Measurements from ENCODE around the gene SYPL1.

The SYPL1 gene

DNA sequence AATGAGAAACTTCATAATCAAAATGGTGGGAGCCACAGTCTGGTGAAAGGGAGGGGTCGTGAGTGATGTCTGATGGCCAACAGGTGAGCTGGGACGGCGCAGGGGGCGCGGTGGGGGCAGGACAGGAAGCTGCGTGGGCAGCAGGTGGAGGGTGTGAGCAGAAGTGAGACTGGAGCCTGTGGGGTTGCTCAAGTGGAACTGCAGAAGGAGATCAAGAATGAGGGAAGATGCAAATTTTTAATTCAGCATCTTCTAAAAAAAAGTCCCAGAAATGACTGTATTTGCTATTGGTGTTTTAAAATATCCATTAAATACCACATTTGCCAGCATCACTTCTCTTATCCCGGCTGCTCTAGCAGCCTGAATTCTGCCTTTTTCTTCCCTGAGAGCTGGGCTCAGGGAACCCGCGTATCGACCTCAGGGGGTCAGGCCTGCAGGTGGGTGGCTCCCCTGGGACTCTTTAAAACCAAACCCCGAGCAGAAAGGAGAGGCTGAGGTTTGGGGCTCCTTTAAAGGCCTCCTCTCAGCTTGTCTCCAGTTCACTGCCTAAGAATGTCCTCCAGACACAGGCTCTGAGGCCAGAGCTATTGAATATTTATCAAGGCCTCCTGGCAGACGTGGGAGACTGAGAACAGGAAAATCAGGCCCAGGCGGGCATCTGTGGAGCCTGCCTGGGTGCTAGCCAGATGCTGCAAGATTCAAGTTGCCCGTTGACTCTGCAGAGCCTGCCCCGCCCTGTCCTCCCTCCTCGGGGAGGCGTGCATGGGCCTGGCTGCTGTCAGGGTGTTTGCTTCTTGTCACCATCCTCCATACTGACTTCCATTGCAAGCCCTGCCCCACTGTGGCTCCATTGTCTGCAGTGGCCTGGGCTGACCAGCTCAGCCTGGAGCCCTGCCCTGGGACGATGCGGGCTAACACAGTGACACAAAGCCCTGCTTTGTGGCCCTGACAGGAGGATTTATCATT is 53.9 kb downstream of the SYPL1 start:
- H3K4me3 ChIP-seq (ENCODE audit: low read length): no peak overlapping the region

DNA sequence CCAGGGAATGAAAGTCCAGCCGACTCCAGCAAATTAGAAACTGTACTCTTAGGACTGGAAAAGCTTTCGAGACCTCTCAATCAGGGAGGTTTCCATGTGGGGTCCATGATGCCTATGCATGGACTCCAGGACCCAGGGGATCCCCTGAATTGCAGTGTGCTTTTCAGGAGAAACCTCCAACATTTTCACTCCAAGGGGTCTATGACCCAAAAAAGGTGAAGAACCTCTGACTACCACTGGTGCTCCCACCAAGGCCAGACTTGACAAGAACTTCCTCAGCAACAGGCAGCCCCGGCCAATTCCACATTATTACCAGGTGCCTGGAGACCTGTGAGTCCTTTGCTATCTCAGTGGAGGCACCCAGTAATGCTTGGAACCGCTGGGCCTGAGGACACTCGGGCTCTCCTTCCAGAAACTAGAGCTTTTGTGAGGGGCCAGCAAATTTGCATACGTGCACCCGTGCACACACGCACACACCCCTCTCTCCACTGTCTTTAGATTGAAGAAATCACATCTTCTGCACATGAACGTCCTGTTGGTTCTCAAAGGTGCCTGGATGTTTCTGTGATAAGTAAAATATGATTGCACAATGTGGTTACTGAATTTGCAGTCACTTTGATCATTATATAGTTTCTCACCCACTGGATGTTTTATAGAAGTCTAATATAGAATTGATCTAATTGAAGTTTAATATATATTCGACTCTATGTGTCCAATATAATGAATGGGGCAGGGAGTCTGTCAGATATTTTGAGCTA is 54.7 kb downstream of the SYPL1 start:
- H3K4me3 ChIP-seq (ENCODE audit: low read length): no peak overlapping the region
- DNase-seq (ENCODE audit: low read depth, low spot score): no peak

More for the DNA sequence above, 53.9 kb downstream of the SYPL1 start:
- DNase-seq (ENCODE audit: low read depth, low spot score): no peak

DNA sequence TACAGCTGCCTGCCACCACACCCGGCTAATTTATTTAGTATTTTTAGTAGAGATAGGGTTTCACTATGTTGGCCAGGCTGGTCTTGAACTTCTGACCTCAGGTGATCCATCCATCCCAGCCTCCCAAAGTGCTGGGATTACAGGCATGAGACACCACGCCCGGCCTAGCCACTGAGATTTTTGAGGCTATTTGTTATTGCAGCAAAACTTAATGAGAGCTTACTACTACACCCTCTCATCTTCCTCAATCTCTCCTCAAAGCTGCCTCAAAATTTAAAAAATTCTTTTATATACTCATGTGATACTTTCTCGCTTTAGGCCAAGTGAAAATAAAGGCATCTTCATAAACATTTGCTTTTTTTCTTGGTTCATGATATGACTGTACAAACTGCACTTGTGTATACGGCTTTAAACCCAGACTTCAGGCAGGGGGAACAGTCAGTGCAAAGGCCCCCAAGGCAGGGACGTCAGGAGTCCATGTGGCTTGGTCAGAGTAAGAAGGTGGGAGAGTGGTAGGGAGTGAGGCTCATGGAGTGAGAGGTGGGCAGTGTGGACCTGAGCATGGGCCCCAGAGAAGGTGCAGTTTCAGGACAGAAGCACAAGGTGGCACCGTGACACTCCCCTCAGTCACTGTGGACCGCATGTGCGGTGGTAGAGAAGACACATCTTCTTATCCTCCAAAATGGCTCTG is 55.5 kb downstream of the SYPL1 start:
- peak; percentile 69 for DNase-seq (ENCODE audit: low read depth, low spot score)
- H3K4me3 ChIP-seq (ENCODE audit: low read length): no peak overlapping the region

DNA sequence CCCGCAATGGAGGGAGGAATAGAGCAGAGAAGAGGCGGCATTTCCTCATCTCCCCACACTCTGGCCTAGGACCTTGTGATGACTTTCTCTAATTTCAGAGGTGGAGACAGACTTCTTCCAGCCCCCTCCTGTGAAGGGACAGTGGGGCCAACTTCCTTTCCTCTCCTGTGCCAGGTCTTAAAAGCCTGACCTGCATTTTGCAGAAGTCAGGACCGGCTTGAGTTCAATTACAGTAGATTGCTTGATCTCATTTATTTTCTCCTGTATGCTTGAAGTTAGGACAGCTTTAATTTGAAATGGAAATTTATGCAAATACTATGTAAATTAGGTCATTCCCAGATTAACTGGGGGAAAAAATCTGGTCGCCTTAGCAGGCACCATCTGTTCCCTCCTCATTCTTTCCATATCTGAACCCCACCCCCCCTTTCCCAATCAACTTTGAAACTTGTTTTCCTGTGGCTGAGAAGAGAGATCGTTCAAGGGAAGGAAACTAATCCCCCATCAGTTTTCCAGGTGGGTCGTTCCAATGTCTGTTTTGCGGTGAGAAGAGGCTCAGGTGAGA is 57.1 kb downstream of the SYPL1 start:
- no peak for DNase-seq (ENCODE audit: low read depth, low spot score)
- H3K4me3 ChIP-seq (ENCODE audit: low read length): no peak overlapping the region

DNA sequence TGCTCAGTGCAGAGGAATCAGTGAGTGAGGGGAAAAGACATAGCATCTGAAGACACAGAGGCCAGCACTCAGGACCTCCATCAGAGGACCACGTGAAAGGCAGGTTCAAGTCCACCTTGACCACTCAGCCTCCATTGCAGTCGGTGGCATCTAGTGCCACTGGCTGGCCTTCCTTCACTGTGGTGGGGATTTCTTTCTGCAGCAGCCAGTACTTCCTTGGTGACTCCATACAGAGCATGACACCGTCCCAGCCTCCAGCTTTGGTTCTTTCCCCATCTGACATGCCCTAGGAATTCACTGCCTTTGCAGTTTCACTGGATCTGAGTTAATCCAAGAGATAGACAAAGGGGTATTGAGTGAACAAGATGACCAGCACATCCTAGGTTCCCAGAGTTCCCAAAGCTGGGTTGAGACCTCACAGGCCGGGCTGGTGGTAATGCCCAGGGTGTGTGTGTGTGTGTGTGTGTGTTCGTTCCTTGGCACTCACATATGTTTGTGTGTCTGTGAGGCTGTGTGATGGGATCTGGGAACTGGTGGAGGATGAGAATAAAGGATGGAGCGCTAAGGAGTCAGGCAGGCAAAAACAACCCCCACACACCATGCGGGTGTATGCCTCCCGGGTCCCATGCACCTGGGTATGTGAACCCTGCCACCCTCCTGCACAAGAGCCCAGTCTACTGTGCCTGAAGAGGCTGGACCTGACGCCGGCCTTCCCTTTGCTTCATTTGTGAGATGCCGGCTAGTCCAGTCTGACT is 57.8 kb downstream of the SYPL1 start:
- H3K4me3 ChIP-seq (ENCODE audit: low read length): no peak overlapping the region
- DNase-seq (ENCODE audit: low read depth, low spot score): no peak

DNA sequence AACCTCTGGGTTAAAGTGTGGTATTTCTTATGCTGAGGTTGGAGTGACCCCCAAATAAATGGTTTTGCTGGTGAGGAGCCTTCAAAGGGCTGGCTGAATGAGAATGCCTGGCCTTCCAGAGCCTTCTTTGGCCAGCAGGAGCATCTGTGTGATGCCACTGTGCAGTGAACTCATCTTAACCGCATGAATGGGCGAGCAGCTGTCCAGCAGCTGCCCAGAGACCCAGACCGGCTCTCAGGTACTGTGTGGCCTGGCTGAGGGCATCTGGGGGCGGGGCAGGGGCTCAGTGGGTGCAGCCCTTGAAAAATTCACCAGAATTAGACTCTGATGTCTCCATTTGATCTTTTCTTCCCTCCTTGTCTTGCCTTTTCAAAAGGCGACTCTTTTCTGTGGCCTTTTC is 59.0 kb downstream of the SYPL1 start:
- no peak for DNase-seq (ENCODE audit: low read depth, low spot score)
- H3K4me3 ChIP-seq (ENCODE audit: low read length): no peak overlapping the region

DNA sequence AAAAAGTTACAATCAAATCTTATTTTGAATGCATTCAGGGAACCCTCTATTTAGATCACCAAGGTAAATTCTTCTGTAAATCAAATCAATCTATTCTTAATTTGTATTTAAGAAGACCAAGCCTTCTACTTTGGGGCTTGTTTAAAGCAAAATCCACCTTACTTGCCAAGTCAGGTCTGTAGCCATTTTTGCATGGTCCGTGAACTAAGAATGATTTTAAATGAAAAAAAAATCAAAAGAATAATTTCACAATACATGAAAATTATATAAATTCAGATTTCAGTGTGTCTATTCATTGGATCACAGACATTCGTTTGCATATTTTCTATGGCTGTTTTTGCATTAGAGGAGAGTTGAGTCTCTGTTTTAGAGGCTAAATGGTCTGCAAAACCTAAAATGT is 59.4 kb downstream of the SYPL1 start:
- H3K4me3 ChIP-seq (ENCODE audit: low read length): no peak overlapping the region

DNA sequence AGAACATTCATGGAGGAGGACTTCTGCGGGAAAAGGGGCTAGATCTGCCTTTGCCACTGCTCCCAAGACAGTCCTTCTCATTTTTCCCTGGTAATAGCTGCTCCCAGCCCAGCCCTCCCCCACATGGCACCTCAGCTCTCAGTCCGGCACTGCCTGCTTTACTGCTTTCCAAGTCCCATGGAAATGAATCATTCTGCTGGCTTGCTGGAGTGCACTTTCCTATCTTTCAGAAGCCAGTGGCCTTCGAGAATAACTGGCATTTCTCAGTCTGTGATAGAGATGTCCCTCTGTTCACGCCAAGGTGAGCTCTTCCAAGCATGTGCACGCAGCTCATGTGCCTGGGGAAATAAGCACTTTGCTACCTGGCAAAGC is 61.4 kb downstream of the SYPL1 start:
- DNase-seq (ENCODE audit: low read depth, low spot score): no peak
- H3K4me3 ChIP-seq (ENCODE audit: low read length): no peak overlapping the region

More for the DNA sequence above, 59.4 kb downstream of the SYPL1 start:
- DNase-seq (ENCODE audit: low read depth, low spot score): no peak

DNA sequence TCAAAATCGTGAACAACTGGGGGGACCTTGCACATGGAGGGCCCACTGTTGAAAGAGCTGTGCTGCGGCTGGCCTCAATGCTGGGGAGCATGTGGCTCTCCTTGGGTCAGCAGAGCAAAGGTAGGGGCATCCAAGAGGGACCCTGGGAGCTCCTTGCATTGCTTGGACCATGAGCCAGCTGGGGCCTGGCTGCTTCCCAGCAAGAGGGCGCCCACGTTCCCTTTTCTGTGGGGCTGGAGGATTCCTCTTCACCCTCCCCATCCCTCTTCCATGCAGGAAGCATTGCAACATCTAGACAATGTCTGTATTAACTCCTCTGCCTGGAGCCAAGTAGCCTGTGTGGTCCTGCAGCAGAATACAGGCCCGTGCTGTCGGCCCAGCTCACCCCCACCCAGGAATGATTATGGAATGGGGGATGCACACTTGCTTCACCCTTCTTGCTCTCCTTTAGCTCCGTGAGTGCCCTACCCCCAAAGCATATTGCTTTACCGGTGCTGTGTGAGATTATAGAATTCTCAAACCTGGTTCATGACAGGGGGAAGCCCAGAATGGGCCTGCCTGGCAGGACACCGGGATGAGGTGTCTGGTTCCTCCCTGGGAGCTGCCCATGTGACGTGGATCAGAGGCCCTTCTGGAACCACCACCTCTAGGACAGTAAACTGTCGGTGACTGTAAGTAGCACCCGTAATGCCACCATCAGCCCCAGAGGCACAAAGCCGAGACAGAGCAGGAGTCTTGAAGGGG is 61.9 kb downstream of the SYPL1 start:
- DNase-seq (ENCODE audit: low read depth, low spot score): no peak
- no peak overlapping the region for H3K4me3 ChIP-seq (ENCODE audit: low read length)

DNA sequence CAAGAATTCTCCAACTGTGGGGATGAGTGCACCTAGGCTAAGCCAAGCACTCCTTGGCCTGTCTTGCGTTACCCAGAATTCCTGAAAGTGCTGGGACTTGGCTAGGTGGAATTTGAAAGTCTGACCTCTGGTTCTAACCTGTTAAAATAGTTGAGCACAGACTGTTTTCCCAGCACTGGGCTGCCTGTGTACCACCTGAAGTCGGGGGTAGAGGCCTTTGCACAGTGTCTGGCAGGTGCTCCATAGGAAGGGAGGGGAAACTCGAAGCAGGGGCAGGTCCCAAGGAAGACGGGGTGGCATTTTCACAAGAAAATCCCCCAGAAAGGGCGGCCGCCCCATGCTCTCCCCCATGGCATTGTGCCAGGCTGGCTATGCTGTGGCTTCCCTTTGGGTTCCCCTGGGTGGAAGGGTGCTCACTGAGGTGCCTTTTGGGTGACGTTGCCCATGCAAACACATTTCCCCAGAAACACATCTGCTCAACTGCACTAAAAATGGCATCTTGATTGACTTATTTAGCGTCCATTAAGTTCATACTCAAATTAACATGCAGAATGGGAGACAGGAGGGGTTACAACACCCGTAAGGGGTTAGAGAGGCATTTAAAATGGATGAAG is 62.9 kb downstream of the SYPL1 start:
- no peak for DNase-seq (ENCODE audit: low read depth, low spot score)
- no peak overlapping the region for H3K4me3 ChIP-seq (ENCODE audit: low read length)

DNA sequence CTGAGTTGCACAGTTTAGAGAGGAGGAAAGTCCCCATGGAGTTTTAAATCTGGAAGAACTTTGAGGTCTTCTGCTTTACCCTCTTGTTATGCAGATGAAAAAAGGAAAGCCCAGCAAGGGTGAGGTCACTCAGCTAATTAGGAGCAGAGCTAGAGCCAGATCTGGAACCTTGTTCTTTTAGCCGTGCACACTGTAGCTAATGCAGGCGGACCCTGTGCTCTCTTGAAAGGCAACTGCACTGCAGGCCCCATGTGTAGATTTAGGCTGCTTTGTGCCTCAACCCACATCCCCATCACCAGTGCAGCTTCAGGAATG is 63.4 kb downstream of the SYPL1 start:
- DNase-seq (ENCODE audit: low read depth, low spot score): no peak
- no peak overlapping the region for H3K4me3 ChIP-seq (ENCODE audit: low read length)

DNA sequence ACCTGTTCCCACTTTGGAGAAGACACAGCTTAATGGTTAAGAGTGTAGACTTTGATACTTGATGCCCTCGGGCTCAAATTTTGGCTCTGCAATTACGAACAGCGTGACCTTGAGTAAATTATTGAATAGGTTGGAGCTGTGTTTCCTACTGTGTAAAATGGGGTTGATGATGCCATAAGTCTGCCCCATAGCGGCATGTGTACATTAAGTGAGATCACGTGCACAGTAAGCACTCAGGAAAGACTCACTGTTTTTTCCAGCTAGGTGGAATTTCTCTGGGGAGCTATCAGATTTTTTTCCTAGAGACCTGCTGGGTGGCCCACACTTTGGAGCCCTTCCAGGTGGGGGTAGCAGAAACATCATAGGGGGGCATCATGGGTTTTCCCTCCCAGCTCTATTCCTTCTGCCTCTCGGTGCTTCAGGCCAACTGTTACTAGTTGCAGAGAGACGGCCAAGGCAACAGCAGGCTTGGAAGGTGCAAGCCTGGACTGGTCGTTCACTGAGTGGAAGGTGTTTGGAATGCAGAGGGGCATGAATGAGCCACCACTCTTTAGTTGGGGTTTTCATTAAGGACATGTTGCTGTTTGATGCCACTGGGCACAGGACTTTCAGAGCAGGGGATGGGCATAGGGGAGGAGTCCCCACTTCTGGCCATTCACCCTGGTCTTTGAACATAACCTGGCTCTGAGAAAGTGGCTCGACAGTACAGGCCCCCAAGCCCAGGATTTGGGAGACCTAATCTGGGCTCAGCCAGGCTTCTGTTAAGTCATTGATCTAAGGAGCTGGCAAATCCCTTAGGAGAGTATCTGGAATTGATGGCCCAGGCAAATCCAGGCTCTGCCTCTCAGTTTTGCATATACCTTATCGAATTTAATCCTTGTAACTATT is 64.0 kb downstream of the SYPL1 start:
- H3K4me3 ChIP-seq (ENCODE audit: low read length): no peak overlapping the region
- no peak for DNase-seq (ENCODE audit: low read depth, low spot score)

DNA sequence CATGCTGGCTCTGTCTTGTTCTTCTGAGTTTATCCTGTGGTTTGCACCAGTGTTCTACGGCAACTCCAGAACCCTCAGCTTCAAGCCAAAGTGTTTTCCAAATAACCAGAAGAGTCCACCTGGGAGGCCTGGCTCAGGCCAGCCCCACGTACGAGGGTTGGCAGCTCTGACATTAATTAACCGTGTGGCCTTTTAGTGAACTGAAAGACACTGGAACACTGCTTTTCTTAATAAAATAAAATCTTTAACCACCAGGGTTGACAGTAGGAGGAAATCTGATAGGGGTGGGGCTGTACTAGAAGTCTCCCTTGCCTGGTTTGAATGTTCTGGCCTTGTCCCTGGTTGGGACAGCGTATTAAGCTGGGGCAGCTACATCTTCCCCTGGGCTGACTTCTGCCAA is 64.9 kb downstream of the SYPL1 start:
- H3K4me3 ChIP-seq (ENCODE audit: low read length): no peak overlapping the region
- no peak for DNase-seq (ENCODE audit: low read depth, low spot score)

DNA sequence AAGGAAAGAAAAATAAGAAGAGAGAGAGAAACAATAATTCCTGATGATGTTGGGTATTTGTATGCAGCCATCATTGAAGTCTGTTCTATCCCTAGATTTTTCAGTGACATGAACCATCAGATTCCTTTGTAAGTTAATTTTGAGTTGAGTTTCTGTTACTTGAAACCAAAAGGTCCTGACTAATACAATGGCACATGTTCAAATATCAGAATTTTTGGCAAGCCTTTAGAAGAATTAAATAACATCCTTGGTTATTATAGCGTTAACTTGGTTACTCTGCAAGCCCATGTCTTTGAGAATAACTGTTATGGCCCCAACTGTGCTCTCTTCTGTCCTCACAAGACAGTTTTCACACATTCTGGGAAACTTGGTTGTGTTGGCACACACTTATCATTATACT is 66.5 kb downstream of the SYPL1 start:
- DNase-seq (ENCODE audit: low read depth, low spot score): no peak
- H3K4me3 ChIP-seq (ENCODE audit: low read length): no peak overlapping the region

DNA sequence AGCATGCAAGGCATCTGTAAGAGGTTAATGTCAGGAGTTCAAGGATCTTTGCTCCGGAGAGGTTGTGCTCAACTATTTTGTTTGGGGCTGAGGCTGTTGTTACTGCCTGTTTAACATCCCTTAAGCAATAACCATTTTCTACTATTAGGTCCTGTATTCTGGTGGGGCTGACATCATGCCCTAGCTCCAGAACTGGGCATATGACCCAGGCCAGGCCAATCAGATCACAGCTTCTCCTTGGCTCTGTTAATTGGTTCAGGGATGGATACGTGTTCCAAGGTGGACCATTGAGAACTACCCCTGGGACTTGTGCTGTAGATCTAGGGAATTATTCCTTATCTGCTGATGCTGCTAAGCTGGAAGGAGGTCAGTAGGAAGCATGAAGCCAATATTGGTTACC is 67.0 kb downstream of the SYPL1 start:
- DNase-seq (ENCODE audit: low read depth, low spot score): no peak
- no peak overlapping the region for H3K4me3 ChIP-seq (ENCODE audit: low read length)

DNA sequence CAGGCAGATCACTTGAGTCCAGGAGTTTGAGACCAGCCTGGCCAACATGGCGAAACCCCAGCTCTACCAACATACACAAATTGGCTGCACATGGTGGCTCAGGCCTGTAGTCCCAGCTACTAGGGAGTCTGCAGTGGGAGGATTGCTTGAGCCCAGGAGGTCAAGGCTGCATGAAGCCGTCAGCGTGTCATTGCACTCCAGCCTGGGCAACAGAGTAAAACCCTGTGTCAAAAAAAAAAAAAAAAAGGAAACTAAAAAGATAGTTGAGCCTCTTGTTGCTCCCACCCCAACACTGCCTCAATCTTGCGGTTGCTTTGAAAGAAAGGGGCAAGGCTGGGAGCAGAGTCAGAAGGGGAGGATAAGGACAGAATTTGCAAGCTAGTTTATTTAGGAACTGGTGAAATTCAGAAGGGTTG is 69.9 kb downstream of the SYPL1 start:
- H3K4me3 ChIP-seq (ENCODE audit: low read length): no peak overlapping the region
- DNase-seq (ENCODE audit: low read depth, low spot score): no peak

DNA sequence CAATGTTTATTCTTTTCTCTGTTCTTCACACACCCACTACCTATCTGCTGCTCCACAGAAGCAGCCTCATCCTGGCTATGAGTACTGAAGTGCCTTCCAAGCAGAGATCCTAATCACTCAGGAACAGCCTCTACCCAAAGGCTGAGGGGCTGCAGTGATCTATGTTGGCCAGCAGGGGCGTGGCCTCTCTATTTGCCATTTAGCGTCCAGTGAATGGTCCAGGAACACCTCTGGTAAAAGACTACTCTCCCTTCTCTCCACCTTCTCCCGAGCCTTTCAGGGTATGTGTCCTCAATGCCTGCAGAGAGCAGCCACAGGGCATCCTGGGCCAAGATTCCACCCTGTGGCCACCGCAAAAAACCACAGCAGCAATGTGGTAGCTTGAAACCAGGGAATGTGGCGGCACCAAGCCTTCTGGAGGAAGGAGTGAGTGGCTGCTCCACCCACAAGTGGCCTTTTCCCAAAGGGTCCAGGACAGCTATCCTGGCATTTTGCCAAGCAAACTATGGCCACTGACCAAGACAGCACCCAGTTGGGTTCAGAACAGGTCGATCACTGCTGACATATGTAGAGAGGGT is 70.9 kb downstream of the SYPL1 start:
- H3K4me3 ChIP-seq (ENCODE audit: low read length): no peak overlapping the region
- no peak for DNase-seq (ENCODE audit: low read depth, low spot score)

Measured in Jurkat, Clone E6-1 (cell line).